Stimulated activated CD4-positive, alpha-beta T cell treated with anti-CD3 and anti-CD28 coated beads, TNF-alpha, amount 100 ng/mL, for 24 hours (primary cell): ENCODE measurements around the gene GSTO1.

Source experiments
- DNase-seq, 3 experiments: peaks; one replicate each; pipeline ENCODE4 v3.0.0-alpha.2; 2020; ENCODE audit warnings: low read depth in 3 of 3

GSTO1 gene

DNA sequence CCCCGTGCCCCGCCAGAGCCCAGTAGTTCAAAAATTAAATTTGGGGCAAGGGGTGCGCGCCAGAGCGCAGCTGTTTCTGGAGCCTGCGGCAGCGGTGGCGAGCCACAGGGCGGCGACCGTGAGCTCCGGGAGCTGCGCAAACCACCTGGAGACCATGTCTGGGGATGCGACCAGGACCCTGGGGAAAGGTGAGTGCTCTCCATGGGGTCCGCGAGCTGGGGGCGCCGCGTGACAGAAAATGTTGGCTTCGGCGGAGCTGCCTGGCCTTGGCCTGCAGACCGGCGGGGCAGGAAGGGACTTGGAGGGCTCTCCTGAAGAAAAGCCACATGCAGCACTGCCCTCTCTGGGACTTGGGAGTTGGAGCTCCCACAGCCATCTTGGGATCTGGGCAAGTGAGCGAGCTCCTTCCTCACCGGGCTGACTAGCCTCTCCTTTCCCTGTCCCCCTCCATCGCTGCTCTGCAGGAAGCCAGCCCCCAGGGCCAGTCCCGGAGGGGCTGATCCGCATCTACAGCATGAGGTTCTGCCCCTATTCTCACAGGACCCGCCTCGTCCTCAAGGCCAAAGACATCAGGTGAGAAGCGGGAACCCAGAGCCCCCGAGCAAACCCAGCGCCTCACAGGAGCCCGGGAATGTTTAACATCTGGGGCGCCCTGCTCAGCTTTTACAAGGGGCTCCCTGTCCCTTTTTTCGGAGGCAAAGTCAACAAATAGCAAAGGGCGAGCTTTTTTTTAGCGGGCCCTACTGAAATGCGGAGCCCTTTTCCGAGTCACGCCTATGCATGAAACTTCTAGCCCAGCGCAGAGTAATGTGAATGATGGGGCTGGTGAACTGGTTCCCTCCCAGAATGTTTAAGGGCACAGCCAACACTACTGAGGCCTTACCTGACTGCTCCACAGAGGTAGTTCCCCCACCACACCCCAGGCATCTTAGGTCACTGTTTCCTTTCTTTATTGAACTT is 20.4 kb downstream of the GSTO1 start:
- peak in 1 of 3 experiments; percentile 55 for DNase-seq

DNA sequence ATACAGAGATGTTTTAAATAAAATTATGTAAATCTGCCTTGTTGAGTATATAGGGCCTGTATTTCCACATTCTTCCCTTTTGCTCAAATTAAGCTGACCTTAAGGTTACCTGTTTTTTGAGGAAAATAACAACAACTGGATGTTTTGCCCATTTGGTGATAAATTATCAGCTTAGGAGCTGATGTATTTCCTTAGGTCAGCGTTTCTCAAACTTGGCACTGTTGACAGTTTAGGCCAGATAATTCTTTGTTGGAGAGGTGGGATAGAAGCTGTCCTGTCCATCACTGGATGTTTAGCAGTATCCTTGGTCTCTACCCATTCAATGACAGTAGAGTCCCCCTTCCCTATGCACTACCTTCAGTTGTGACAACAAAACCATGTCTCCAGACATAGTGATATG is 21.5 kb downstream of the GSTO1 start:
- no peak for DNase-seq

DNA sequence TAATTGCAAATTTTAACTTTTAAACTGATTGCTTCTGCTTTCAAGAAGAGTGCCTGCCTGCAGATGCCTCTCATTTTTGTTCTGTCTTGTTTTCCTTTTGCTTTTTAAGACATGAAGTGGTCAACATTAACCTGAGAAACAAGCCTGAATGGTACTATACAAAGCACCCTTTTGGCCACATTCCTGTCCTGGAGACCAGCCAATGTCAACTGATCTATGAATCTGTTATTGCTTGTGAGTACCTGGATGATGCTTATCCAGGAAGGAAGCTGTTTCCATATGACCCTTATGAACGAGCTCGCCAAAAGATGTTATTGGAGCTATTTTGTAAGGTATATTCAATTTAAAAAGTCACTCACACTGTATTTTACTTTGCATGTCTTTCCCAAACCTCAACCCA is 23.1 kb downstream of the GSTO1 start:
- DNase-seq, result no peak

DNA sequence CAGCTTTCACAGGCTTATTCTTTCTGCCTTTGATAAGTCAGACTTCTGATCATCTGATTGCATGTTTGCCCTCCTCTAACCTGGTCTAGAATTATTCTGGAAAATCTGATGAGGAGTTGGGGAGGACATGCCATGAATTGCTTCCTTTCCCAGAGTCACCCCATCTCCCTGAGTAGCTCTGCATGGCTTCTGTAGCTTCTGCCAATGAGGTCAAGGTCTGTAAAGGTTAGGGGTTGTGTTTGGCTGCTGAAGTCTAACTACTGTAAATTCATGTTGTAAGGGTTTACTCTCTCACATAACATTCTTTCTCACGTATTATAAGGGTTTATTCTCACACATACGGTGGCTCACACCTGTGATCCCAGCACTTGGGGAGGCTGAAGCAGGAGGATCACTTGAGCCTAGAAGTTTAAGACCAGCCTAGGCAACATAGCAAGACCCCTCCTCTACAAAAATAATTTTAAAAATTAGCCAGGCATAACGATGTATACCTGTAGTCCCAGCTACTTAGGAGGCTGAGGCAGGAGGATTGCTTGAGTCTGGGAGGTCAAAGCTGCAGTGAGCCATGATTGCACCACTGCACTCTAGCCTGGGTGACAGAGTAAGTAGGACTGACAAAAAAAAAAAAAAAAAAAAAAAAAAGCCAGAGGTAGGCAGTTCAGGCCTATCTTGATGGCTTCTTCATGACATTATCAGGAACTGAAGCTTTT is 25.0 kb downstream of the GSTO1 start:
- DNase-seq, result no peak

DNA sequence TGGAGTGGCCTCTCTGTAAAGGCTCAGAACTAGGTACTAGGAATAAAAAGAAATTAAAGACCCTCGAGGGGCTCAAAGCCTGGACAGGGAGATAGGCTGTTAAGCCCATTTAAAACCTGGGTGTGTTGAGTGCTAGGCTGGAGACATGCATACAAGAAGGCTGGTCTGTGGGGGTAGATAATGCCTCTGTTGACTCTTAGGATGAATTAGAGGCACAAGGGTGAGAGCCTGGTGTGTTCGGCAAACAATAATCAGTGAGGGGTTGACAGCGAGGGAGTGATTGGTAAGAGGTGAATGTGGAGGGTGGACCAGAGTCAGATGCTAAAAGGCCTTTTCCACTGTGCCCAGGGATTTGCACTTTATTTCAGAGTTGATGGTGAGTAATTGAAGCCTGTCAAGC is 27.0 kb downstream of the GSTO1 start:
- DNase-seq, result no peak

DNA sequence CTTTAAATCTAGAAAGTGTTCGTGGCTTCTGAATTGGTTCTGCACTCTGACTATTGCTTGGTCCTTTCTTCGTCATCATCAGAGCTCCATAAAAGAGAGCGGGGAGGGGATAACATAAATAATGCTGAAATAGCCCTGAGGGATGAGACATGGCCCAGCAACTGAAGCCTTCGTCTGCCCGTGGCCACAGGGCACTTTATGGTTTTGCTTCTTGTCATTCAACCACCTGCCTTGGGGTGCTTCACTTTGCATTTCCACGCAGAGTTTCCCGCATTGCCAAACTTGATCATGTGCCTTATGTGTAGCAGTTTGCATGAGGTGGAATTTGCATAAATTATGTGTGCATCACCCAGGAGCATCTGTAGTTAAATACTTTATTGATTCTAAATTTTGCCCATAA is 30.2 kb downstream of the GSTO1 start:
- no peak for DNase-seq

DNA sequence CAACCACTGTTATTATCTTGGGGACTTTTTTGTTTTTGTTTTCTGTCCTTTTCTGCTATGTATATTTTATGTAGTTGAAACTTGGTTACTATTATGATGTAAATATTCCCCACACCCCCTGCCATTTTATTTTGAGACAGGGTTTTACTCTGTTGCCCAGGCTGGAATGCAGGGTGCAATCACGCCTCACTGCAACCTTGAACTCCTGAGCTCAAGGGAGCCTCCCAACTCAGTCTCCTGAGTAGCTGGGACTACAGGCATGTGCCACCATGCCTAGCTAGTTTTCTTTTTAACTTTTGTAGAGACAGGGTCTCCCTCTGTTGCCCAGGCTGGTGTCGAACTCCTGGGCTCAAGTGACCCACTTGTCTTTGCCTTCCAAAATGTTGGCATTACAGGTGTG is 32.2 kb downstream of the GSTO1 start:
- DNase-seq, result no peak

DNA sequence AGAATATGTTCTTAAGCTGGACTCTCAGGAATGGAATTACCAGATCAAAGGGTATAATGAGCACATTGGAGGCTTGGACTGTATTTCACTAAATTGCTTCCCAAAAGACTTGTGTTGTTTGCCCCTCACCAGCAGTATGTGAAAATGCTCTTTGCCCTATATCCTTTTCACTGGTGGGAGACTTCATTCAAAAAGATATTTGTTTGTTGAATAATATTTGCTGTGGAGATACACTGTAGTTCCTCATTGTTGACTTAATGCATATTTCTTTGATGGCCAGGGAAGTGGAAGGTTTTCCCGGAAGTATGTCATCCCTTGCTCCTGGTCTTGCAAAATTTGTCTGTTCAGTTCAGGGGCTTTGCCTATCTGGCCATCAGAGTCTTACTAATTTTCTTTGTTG is 33.7 kb downstream of the GSTO1 start:
- no peak for DNase-seq

DNA sequence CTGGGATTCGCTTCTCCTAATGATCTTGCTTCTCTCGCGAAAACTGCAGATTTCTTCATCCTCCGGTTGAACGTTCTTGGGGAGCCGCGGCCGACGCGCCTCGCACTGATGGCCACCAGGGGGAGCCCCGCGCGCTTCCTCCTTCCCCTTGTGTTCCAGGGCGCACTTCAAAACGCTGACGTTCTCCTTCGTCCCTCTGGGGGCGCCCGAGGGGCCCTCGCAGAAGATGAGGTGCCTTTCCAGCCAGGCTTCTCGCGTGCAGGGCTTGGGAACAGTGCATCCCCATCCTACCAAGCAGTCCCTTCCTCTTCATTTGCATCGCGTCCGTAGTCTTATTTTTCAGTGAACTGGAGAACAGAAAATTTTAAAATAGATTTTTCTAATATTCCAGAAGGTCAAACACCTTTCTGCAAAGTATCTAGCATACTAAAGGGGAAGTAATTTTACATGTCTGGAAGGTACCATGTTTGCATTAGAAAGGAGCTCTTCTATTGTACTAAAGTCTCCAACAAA is 36.8 kb downstream of the GSTO1 start:
- peak; percentile 75 to 83 (median 77) for DNase-seq

DNA sequence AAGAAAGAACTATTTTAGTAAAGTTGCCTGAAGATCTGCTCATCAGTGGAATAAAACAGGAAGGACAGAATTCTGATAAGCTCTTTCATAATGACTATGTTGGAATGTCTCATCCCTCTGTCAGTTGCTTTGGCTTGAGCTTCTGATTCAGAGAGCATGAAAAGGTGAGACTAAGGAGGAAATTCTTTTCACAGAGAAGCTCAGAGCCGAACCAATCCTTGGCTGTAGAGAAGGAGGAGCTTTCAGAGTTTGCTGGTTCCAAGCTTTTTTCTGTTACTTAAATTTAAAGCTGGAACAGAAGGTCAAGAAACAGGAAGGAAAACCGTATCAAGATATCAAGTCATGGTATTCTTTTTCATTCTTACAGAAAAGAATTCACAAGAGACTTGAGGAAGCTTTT is 38.3 kb downstream of the GSTO1 start:
- no peak for DNase-seq

DNA sequence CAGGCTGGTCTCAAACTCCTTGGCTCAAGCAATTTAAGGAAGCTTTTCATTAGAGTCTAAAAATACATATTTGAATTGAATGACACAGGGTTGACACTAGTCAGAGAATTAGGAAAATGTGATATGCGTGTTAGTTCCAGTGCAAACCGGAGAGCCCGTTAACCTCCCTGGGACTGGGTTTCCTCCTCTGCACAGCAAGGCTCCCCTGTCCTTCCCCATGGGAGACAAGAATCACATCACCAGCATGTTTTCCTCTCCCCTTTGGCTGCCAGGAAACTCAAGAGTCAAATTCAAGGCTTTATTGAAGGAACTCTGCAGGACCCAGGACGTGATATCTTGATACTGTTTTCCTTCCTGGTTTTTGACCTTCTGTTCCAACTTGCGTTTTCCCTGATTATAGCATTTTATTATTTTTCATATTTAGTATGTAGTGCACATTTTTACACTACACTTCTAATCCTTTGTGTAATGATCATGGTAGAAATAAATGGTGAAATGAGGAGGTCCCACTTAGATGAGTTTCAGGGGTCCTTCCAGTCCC is 39.2 kb downstream of the GSTO1 start:
- no peak for DNase-seq

DNA sequence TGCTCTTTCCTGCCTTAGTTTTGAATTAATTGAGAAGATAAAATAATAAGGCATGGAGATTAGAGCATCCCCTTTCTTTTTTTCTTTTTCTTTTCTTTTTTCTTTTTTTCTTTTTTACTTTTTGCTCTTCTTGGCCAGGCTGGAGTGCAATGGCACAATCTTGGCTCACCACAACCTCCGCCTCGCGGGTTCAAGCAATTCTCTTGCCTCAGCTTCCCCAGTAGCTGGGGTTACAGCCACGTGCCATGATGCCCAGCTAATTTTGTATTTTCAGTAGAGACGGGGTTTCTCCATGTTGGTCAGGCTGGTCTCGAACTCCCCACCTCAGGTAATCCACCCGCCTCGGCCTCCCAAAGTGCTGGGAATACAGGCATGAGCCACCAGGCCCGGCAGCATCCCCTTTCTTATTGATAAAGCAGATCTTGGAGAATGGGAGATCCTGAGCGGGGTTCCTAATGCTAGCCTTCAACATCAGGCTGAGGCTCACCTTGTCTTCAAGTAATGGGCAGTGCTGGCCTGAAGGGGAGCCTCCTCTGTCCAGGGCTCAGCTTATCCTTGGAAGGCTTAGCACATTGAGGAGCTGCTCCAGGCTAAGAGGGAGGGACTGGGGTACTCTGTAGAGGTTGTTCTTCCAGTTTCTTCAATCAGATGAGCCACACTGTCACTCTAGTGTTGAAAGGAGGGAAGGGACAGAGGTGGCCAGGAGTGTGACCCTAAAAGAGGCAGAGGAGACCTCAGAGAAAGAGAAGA is 42.2 kb downstream of the GSTO1 start:
- DNase-seq, result no peak

DNA sequence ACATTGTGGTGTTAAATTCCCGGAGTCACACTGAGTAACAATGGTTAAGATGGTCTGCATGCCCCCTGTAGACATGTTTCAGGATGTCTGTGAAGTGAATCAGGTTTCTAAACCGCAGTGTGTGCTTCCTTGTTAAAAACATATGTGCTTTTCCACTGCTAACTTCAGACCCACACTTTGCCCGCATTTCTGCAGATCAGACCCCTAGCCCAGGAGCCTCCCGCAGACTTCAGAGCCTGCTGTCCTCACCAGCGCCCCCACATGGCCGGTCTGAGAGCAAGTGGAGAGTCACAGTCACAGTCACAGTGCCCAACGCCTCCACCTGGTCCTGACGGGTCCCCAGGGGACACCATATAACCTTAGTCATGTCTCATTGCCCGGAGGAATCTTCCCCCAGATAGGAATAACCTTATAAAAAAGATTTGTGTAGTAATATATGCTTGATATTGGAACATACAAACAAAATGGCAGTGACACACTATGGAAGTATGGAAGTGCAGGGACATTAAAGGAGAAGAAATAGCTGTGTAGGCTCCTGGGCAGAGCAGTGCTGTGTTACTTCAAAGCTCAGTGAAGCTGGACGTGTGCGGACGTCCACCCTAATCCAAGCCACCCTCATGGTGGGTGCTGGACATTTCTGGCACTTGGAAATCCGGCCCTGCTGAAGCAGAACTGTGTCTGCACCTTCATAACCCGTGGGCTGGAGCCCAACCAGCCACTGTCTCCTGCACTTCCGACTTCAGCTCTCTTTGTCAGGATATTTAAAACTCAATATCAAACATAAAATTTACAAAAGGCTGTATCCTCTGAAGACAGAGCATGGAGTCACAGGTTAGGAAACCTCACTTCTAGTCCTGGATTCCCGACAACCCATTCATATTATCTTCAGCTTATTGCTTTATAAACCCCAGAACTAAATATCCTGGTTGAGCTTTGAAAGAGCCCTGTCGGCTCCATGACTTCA is 43.3 kb downstream of the GSTO1 start:
- DNase-seq, result peak in 1 of 3 experiments; percentile 38

DNA sequence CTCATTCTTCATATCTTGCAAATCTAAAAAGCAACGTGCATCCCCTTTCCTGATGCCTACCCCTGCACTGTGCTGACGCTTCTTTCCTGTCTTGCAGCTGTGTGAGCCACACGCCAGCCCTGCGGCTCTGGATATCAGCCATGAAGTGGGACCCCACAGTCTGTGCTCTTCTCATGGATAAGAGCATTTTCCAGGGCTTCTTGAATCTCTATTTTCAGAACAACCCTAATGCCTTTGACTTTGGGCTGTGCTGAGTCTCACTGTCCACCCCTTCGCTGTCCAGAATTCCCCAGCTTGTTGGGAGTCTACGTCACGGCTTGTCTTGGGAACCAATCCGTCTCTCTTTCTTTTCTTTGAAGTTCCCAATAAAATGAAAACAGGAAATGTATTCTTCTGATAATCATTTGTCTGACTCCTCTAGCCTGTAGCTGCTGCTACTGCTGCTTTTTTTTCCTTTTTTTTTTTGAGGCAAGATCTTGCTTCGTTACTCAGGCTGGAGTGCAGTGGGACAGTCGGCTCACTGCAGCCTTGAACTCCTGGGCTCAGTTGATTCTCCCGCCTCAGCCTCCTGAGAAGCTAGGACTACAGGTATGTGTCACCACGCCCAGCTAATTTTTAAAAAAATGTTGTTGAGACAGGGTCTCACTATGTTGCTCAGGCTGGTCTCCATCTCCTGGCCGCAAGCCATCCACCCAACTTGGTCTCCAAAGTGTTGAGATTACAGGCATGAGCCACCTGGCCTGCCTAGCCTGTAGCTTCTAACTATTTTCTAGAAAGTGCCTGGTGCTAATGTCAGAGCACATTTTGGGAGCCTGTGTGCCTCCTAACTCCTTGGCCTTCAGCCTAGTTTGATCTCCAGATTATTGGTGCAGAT is 44.6 kb downstream of the GSTO1 start:
- no peak for DNase-seq

DNA sequence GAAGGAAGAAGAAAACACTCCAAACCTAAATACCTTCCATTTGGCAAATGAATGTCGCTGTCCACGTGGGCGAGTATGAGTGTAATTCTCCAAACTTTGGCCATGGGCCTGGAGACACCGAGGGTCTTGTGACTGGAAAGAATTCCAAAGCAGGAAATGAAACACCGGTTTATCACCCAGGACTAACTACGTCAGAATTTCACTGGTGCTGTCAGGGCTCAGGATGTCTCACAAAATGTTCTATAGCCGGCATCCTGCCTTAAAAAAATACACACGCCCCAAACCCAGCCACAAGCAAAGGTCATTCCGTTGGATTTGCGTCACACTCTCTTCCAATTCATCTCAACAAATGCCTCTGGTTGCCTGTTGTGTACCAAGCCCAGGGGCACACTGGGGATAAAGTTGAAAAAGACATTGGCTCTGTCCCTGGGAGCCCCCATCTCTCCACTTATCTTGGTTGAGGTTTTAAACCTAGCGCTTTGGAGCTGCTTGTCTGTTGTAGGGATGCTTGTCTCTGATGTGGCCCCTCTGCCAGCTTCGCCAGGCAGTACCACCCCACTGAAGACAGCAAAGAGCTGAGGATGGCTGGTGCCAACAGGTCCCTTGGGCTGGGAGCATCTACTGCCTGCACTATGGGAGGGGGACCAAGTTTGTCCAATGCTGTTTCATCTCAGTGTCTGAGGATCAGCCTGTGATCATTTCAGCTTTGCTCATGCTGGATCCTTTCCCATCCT is 45.5 kb downstream of the GSTO1 start:
- no peak for DNase-seq

DNA sequence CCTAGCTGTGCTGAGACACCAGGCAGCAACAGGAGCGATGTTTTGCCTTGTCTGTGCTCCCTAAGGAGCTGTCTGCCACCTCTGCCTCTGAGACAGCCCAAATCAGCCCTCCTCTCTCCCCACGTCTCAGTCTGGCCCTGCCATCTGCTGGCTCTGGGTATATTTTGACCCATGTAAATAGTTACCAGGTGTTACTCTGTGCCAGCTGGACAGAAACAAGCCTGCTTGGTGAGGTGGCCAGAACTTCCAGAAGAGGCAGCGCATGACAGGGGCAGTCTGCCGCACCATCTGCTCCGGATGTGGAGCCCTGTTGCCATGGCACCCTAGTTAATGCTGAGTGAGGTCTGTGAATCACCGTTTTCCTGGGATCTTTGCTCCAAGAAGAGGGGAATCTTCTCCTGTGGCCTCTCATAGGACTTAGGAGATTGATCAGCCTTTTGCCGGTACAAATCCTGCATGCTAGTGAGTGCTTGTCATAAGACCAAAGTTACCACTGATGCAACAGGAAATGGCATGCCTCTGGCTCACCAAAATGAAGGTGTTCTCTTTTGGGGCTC is 46.1 kb downstream of the GSTO1 start:
- no peak for DNase-seq

DNA sequence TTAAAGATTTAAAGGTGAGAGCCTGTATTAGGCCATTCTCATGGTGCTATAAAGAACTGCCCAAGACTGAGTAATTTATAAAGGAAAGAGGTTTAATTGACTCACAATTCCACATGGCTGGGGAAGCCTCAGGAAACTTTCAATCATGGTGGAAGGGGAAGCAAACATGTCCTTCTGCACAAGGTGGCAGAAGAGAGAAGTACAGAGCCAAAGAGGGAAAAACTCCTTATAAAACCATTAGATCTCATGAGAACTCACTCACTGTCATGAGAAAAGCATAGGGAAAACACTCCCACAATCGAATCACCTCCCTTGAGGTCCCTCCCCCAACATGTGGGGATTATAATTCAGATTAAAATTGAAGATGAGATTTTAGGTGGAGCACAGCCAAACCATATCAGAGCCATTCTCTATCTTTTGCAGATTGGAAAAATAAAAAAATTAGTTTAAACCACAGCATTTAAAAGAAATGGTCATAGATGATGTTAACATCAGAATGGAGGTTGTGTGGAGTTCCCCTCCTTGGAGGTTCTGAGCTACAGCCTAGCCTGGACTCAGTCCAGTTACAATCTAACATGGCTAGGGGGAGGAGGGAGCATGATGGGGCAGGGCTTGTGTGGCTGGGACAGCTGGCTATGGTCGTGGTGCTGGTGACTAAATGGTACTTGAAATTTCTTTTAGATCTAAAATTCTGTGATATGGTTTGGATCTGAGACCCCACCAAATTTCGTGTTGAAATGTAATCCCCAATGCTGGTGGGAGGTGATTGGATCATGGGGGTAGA is 47.4 kb downstream of the GSTO1 start:
- DNase-seq, result no peak
